Tibial nerve (tissue), 4 donors: ENCODE results near the gene LMNTD1. TPM values are rescaled to one million over a fixed set of nuclear protein-coding genes. Genes with fewer than 3 reads are reported as not detected.

Experiments
- DNase-seq, 2 donors: peaks; one replicate each; pipeline ENCODE4 v3.0.0-alpha.2; 2019; ENCODE audit warnings: low spot score in 2 of 2
- H3K27ac ChIP-seq, 4 donors: fragments of 200-600 bp; sonication (generic) in 3 of 4; one replicate each; pipeline ENCODE4 v1.5.1; 2017 to 2019; ENCODE audit warnings: mild to moderate bottlenecking in 1 of 4
- H3K27me3 ChIP-seq, 2 donors: fragments of 200-600 bp; sonication (generic) in 1 of 2; one replicate each; pipeline versions ENCODE4 v1.5.1 to v1.6.0; 2017 to 2019
- H3K36me3 ChIP-seq, 3 donors: fragments of 200-600 bp; sonication (generic); one replicate each; pipeline ENCODE4 v1.5.1; 2018 to 2019
- H3K4me1 ChIP-seq, 4 donors: fragments of 200-600 bp; sonication (generic) in 3 of 4; one replicate each; pipeline ENCODE4 v1.5.1; 2017 to 2019
- H3K4me3 ChIP-seq, 4 donors: fragments of 200-600 bp; sonication (generic) in 3 of 4; one replicate each; pipeline ENCODE4 v1.5.1; 2017 to 2019; ENCODE audit warnings: mild to moderate bottlenecking in 1 of 4, moderate library complexity in 1 of 4
- H3K9me3 ChIP-seq, 4 donors: fragments of 200-600 bp; sonication (generic) in 3 of 4; one replicate each; pipeline ENCODE4 v1.5.1; 2017 to 2019
- EP300 ChIP-seq, 2 donors: sonication (generic); formaldehyde crosslinking; IDR thresholded peaks; one replicate each; pipeline ENCODE4 v1.6.1; 2017; ENCODE audit warnings: antibody characterized with exemption in 2 of 2, mild to moderate bottlenecking in 1 of 2
- POLR2A ChIP-seq, 2 donors: fragments of 450-650 bp; IDR thresholded peaks; one replicate each; pipeline ENCODE4 v1.6.1; 2017; ENCODE audit warnings: antibody characterized with exemption in 2 of 2, mild to moderate bottlenecking in 2 of 2, moderate library complexity in 2 of 2
- WGBS, 2 donors: methylation state at CpG; one replicate each; pipeline ENCODE4 v1.1.5; 2018; 5-methylcytosine and 5-hydroxymethylcytosine counted together
- total RNA-seq, 4 donors: library from RNA; depleted of rRNA; stranded (reverse); fragments of >200 nt; gene quantifications; one replicate each; pipeline ENCODE4 v1.1.0, GENCODE V29; 2016
- TF ChIP-seq, protein P1 (sequence below), 5 experiments: fragments of 200-600 bp in 3 of 5; fragments of 450-650 bp in 2 of 5; sonication (generic) in 3 of 5; IDR thresholded peaks; one replicate each; pipeline ENCODE4 v1.5.1; 2016 to 2019; ENCODE audit warnings: antibody characterized with exemption in 5 of 5, mild to moderate bottlenecking in 3 of 5, moderate library complexity in 2 of 5

The LMNTD1 gene
- total RNA-seq, 4 donors from 2014 or later: not detected

DNA sequence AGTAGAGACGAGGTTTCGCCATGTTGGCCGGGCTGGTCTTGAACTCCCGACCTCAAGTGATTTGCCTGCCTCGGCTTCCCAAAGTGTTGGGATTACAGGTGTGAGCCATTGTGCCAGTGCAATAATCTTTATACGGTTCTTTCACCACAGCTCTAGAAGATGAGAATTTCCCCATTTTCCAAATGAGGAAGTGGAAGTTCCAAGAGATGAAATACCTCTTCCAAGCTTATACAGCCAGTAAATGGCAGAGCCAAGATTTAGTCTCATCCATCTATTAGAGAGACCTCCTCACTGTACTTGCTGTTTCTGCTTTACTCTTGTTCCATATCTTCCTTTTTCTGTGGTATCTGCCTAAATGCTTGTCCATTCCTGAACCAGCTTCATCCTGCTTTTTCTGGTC is 3.1 kb upstream of the LMNTD1 start:
- peaks cover 0 to 3% (median 0%) of the 10 kb centered on the region in 4 donors for H3K4me1 ChIP-seq
- H3K9me3 ChIP-seq: no peaks in the 10 kb centered on the region
- TF ChIP-seq, protein P1, sequence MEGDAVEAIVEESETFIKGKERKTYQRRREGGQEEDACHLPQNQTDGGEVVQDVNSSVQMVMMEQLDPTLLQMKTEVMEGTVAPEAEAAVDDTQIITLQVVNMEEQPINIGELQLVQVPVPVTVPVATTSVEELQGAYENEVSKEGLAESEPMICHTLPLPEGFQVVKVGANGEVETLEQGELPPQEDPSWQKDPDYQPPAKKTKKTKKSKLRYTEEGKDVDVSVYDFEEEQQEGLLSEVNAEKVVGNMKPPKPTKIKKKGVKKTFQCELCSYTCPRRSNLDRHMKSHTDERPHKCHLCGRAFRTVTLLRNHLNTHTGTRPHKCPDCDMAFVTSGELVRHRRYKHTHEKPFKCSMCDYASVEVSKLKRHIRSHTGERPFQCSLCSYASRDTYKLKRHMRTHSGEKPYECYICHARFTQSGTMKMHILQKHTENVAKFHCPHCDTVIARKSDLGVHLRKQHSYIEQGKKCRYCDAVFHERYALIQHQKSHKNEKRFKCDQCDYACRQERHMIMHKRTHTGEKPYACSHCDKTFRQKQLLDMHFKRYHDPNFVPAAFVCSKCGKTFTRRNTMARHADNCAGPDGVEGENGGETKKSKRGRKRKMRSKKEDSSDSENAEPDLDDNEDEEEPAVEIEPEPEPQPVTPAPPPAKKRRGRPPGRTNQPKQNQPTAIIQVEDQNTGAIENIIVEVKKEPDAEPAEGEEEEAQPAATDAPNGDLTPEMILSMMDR (IDR thresholded peaks at IDR 0.05): no peak
- TF ChIP-seq POLR2A (IDR thresholded peaks at IDR 0.05) (no peak), EP300 (IDR thresholded peaks at IDR 0.05) (no peak)
- H3K36me3 ChIP-seq: no peaks in the 10 kb centered on the region
- no peaks in the 10 kb centered on the region for H3K27me3 ChIP-seq
- no peak for DNase-seq
- 90 to 93% methylated on average over 6 of the region's 6 CpGs for WGBS, 2 donors
- H3K27ac ChIP-seq: no peak overlapping the region
- H3K4me3 ChIP-seq: no peak overlapping the region

DNA sequence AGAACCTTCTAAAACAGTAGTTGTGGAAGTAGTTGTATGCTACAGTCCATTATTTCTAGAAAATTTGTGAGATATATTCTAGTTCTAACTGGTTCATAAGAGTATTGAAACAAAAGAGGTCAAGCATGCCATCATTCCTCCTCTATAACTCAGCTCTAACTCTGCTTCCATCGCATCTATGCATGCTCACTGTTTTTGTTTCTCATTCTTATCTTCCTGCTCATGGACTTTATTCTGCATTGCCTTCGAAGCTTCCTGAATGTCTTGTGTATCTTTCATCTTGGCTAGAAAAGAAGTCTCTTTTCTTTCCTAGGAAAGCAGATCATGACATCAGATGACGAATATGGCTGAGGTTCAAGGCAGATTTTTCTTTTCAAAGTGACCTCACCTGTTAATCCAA is 402 bp downstream of the LMNTD1 start:
- Histone ChIP-seq H3K36me3 (no peaks in the 10 kb centered on the region), H3K27me3 (no peaks in the 10 kb centered on the region), H3K4me3 (no peak overlapping the region), H3K4me1 (no peaks in the 10 kb centered on the region), H3K27ac (no peak overlapping the region), H3K9me3 (no peaks in the 10 kb centered on the region)
- WGBS, 2 donors: 62 to 67% methylated on average over 3 of the region's 3 CpGs
- DNase-seq: no peak
- TF ChIP-seq POLR2A (IDR thresholded peaks at IDR 0.05): no peak
- TF ChIP-seq EP300 (IDR thresholded peaks at IDR 0.05): no peak
- TF ChIP-seq, protein P1 (IDR thresholded peaks at IDR 0.05): no peak

DNA sequence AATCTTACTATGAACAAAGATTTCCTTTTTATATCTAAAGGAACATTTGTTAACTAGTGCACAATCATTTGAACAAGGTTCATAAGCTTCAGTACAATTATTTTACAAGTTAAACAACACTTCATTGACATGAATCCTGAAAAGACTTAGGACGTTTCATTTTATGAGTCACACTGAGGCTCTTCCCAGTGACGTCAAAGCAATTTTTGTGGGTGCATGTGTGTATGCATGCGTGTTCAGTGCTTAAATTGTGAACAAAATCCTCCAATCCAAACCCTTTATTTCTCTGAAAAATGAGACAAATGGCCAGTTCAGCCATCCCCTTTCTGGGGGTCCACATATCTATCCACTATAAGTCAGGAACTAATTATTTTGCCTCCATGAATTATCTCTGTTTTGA is 2.9 kb downstream of the LMNTD1 start:
- H3K4me1 ChIP-seq: no peaks in the 10 kb centered on the region
- TF ChIP-seq EP300 (IDR thresholded peaks at IDR 0.05) (no peak), POLR2A (IDR thresholded peaks at IDR 0.05) (no peak)
- TF ChIP-seq, protein P1 (IDR thresholded peaks at IDR 0.05): no peak
- DNase-seq: no peak
- no peak overlapping the region for H3K4me3 ChIP-seq
- H3K27me3 ChIP-seq: no peaks in the 10 kb centered on the region
- WGBS, 2 donors: 54 to 55% methylated on average over 3 of the region's 3 CpGs
- H3K27ac ChIP-seq: no peak overlapping the region
- H3K9me3 ChIP-seq: no peaks in the 10 kb centered on the region
- no peaks in the 10 kb centered on the region for H3K36me3 ChIP-seq

DNA sequence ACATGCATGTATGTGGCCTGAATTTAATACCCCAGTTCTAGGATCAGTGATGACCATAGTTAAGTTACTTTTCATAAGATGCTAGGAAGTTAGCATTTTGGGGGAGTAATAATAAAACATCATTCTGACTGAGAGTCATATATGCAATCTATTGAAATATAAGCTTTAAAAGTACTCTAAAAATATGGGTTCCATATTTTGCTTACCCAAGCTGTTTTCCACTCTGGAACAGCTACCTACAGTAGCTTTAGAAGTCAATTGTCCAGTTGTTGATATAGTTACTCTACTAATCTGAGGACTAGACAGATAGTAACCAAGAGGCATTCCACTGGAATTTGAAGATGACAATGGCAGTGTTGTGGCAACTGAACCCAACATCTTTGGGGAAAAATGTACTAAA is 4.0 kb downstream of the LMNTD1 start:
- DNase-seq: no peak
- Histone ChIP-seq H3K27me3 (no peaks in the 10 kb centered on the region), H3K4me3 (no peak overlapping the region), H3K4me1 (no peaks in the 10 kb centered on the region), H3K9me3 (no peaks in the 10 kb centered on the region), H3K36me3 (no peaks in the 10 kb centered on the region), H3K27ac (no peak overlapping the region)
- TF ChIP-seq, protein P1 (IDR thresholded peaks at IDR 0.05): no peak
- no peak for TF ChIP-seq EP300 (IDR thresholded peaks at IDR 0.05)
- no peak for TF ChIP-seq POLR2A (IDR thresholded peaks at IDR 0.05)

DNA sequence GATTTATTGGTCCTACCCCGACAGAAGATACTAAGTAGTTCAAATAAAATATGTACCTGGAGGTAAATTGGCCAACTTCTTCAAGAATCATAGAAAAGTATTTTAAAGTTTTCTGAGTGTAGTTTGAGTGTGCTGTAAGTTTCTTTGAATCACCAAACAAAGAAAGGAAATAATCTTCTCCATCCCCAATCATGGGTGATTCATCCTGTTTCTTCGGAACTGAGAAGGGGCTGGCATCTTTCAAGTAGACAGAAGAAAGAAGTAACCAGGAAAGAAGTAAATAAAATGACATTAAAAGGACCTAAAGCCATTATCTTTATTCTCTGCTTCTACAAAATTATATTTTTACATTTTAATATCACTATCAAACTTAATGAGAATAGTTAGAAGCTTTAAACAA is 6.8 kb downstream of the LMNTD1 start:
- Histone ChIP-seq H3K36me3 (no peaks in the 10 kb centered on the region), H3K4me3 (no peak overlapping the region), H3K4me1 (no peaks in the 10 kb centered on the region), H3K27me3 (no peaks in the 10 kb centered on the region), H3K9me3 (no peaks in the 10 kb centered on the region), H3K27ac (no peak overlapping the region)
- TF ChIP-seq, protein P1 (IDR thresholded peaks at IDR 0.05): no peak
- TF ChIP-seq EP300 (IDR thresholded peaks at IDR 0.05) (no peak), POLR2A (IDR thresholded peaks at IDR 0.05) (no peak)
- no peak for DNase-seq
- WGBS, 2 donors: 81 to 90% methylated on average over 2 of the region's 2 CpGs
